CD4-positive, alpha-beta T cell treated with Interleukin-4 for 4 hours (primary cell): ENCODE data around the gene SRP19.
A peak's percentile ranks its signal among the peaks of the same experiment; 100 is the strongest.
"Not testable (repeated sequence)": the region's sequence is repeated elsewhere in the genome, so short reads cannot be mapped to it uniquely, and the experiment has no call there.

Source experiments
- DNase-seq: peaks from one replicate; pipeline ENCODE4 v3.0.0-alpha.2; 2020

The SRP19 gene

GRCh38 chr5:112876362-112876761 is 15.3 kb downstream of the SRP19 start:
- DNase-seq, result no peak

- no peak for DNase-seq
Measured at GRCh38 chr5:112878101-112878500, 17.0 kb downstream of the SRP19 start.

- DNase-seq, result peak; percentile 93
Measured at GRCh38 chr5:112878760-112879159, 17.7 kb downstream of the SRP19 start.

- DNase-seq, result peak; percentile 11
Measured at GRCh38 chr5:112880219-112880964, 19.3 kb downstream of the SRP19 start.

GRCh38 chr5:112883192-112883591 is 22.1 kb downstream of the SRP19 start:
- no peak for DNase-seq

GRCh38 chr5:112885001-112885400 is 23.9 kb downstream of the SRP19 start:
- DNase-seq, result no peak

GRCh38 chr5:112886975-112887374 is 25.9 kb downstream of the SRP19 start:
- peak; percentile 34 for DNase-seq

GRCh38 chr5:112892066-112892465 is 31.0 kb downstream of the SRP19 start:
- not testable (repeated sequence) for DNase-seq

GRCh38 chr5:112892776-112893175 is 31.7 kb downstream of the SRP19 start:
- no peak for DNase-seq

GRCh38 chr5:112895682-112896081 is 34.6 kb downstream of the SRP19 start:
- no peak for DNase-seq

GRCh38 chr5:112902561-112902960 is 41.5 kb downstream of the SRP19 start:
- no peak for DNase-seq

GRCh38 chr5:112904996-112905395 is 43.9 kb downstream of the SRP19 start:
- not testable (repeated sequence) for DNase-seq

GRCh38 chr5:112906637-112907036 is 45.5 kb downstream of the SRP19 start:
- no peak for DNase-seq

- no peak for DNase-seq
Measured at GRCh38 chr5:112907166-112907631, 46.1 kb downstream of the SRP19 start.

- DNase-seq, result no peak
Measured at GRCh38 chr5:112908854-112909253, 47.8 kb downstream of the SRP19 start.

- DNase-seq, result no peak
Measured at GRCh38 chr5:112910529-112910928, 49.4 kb downstream of the SRP19 start.

- DNase-seq, result no peak
Measured at GRCh38 chr5:112914584-112914983, 53.5 kb downstream of the SRP19 start.

GRCh38 chr5:112915831-112916230 is 54.7 kb downstream of the SRP19 start:
- DNase-seq, result peak; percentile 30

- DNase-seq, result no peak
Measured at GRCh38 chr5:112917453-112917995, 56.4 kb downstream of the SRP19 start.

- no peak for DNase-seq
Measured at GRCh38 chr5:112918136-112918535, 57.0 kb downstream of the SRP19 start.

- no peak for DNase-seq
Measured at GRCh38 chr5:112918679-112919078, 57.6 kb downstream of the SRP19 start.
